ENCODE data around the gene RETREG3.
"Not testable (repeated sequence)": the region's sequence is repeated elsewhere in the genome, so short reads cannot be mapped to it uniquely, and the experiment has no call there.

The RETREG3 gene, protein sequence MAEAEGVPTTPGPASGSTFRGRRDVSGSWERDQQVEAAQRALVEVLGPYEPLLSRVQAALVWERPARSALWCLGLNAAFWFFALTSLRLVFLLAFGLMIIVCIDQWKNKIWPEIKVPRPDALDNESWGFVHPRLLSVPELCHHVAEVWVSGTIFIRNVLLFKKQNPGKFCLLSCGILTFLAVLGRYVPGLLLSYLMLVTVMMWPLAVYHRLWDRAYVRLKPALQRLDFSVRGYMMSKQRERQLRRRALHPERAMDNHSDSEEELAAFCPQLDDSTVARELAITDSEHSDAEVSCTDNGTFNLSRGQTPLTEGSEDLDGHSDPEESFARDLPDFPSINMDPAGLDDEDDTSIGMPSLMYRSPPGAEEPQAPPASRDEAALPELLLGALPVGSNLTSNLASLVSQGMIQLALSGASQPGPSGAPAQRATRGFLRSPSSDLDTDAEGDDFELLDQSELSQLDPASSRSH

GRCh38 chr17:42609182-42609813, at the start of gene RETREG3, which contains the start of gene TUBG1:
Gene RETREG3 (minus strand): TSS chr17:42609374. CDS start chr17:42609324, 50 bp downstream.
Gene TUBG1 (plus strand): TSS chr17:42609683. CDS start chr17:42609738, 55 bp downstream.
- DNase-seq (ENCODE audit: low read depth in 4 of 4, low spot score in 1 of 4): peak; percentile 94 to 99 (median 98)

GRCh38 chr17:42657824-42658588, 48.8 kb upstream of the RETREG3 start:
- DNase-seq (ENCODE audit: low read depth in 4 of 4, low spot score in 1 of 4): no peak

DNA sequence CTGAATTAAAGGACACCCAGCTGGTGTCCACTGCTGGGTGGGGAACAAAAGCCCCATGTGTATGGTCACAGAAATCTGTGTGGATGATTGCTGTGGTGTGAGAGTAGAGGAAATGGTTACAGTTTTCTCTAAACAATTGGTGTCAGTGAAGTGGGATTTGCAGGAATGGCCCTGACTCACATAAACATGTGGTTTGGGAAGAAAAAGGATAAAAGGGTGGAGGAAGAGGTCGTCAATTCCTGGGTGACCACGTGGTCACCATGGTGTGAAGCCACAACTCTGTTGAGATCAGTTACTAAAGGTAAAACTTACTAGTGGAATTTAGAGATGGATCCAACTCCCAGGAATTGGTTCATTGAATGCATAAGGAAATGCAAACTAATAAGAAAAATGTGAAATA, 46.4 kb upstream of the RETREG3 start:
- no peak for DNase-seq (ENCODE audit: low read depth in 4 of 4, low spot score in 1 of 4)

DNA sequence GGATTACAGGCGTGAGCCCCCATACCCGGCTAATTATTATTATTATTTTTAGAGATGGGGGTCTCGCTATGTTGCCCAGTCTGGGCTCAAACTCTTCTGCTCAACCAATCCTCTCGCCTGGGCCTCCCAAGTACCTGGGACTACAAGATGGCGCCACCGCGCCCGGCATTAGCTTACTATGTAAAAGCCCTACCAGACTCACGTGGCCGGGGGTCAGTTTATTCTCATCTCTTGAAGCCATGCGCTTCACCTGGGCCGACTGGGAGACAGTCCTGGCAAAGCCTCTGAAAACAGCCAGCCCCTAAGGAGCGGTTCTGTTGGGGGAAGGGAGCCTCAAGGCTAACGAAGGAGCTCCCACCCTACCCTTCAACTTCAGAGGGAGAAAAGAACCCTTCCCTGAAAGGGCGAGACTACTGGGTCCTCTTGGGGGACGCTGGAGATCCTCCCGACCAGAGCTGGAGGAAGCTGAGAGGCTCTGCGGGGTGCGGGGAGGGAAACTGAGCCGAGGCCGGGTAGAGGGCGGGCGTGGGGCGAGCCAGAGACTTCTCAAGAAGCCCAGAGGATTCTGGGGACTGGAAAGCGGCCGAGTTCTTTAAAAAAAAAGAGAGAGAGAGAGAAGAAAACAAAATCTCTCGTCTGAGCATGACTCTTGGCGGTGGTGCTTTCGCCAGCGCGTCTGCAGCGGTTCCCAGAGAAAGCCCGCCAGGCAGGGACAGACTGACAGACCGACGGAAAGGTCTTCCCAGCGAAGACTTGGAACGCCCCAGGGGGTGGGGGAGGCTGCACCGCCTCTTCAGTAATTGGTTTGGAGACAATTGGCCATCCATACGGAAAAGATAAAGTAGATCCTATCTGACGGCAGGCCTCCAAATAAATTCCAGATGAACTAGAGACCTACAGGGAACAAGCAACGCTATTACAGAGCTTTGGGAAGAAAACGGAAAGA, 44.3 kb upstream of the RETREG3 start:
- no peak for DNase-seq (ENCODE audit: low read depth in 4 of 4, low spot score in 1 of 4)

DNA sequence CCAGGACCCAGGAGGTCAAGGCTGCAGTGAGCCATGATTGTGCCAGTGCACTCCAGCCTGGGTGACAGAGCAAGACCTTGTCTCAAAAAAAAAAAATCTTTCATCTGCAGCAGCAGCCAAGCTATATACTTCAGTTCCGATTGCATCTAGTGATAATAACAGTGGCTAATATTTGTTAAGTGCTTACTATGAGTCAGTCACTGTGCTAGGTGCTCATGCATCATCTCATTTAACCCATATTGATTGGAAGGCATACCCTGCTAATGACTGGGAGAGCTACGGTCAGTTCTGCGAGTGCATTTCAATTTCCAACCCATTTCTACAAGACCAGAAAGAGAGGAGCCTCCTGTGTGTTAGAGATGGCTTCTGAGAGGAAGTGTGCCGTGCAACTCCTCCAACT, 42.2 kb upstream of the RETREG3 start:
- no peak for DNase-seq (ENCODE audit: low read depth in 4 of 4, low spot score in 1 of 4)

- DNase-seq (ENCODE audit: low read depth in 4 of 4, low spot score in 1 of 4): no peak
These were observed 38.6 kb upstream of the RETREG3 start for GRCh38 chr17:42647778-42648177.

DNA sequence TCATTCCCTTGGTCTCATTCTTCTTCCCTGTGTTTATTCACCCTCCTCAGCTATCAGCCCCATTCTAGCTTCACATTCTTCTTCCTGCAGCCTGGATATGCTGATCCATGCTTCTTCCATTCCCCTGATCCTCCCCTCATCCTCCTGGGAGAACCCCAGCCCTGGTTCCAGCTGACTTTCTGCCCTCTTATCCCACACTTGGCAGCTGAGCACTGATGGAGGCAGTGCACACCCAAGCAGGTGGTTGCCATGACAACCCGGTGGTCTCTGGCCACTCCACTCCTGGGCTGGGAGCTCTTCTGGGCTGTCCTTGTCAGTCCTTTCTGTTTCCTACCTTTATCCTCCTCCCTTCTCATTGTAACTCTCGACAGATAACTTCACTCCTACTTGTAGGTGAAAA, 33.2 kb upstream of the RETREG3 start:
- DNase-seq (ENCODE audit: low read depth in 4 of 4, low spot score in 1 of 4): no peak

- DNase-seq (ENCODE audit: low read depth in 4 of 4, low spot score in 1 of 4): no peak
These were observed 30.9 kb upstream of the RETREG3 start for GRCh38 chr17:42640121-42640520.

DNA sequence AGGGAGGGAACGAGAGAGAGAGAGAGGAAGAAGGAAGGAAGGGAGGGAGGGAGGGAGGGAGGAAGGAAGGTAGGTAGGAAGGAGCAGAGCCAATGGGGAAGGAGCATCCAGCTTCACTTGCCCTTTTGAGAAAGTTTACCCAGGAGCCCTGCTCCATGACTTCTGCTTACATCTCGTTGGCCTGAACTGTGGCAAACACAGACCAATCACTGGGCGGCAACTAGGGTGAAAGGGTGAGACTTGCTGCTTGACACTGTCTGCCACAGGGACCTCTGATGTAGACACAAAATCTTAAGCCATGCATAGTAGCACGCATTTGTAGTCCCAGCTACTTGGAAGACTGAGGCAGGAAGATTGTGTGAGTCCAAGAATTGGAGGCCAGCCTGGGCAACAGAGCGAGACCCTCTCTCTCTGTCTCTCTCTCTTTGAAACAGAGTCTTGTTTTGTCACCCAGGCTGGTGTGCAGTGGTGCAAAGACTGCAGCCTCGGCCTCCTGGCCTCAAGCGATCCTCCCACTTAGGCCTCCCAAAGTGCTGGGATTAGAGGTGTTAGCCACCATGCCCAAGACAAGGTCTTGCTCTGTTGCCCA, 30.4 kb upstream of the RETREG3 start:
- DNase-seq (ENCODE audit: low read depth in 4 of 4, low spot score in 1 of 4): no peak

DNA sequence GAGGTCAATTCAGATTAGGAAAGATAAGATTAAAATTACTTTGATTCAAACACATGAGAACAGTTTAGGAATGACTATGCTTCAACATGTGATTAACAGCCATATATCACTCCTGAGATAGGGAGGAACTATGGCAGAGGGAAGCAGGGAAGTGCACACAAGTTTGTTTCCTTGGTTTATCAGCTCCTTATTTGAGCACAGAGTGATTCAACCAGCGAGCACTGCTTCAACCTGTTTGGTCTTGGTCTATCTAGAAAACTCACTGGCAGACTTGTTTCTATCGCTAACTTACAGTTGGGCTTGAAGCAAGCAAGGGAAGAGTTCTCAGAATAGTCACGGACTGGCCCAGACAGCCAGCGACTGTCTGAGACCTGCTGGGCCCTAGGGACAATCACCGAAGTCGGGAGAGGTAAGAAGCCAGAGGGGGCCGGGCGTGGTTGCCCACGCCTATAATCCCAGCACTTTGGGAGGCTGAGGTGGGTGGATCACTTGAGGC, 23.8 kb upstream of the RETREG3 start:
- DNase-seq (ENCODE audit: low read depth in 4 of 4, low spot score in 1 of 4): no peak

DNA sequence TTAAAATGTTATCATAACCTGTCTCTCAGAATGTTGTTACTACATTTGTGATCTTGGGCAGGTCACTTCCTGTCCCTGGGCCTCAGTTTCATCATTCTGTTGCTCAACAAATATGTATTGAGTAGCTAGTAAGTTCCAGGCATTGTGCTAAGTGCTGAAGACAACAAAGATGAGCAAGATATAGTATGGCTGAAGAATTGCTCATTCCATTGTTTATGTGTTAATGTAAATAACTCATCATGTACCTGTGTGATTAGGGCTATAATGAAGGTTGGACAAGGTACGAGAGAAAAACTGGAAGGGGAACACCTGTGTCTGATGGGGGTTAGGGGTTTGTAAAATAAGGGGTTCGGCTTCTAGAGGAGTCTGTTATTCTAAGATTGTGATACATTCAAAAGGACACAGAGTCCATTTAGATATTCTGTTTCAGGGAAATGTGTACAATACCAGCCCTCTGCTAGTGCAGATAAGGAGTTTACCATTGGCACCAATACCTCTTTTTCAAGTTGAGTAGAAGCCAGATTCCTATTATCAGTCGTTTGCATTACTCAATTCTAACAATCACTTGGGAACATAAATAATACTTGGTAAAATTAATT, 20.3 kb upstream of the RETREG3 start:
- no peak for DNase-seq (ENCODE audit: low read depth in 4 of 4, low spot score in 1 of 4)

DNA sequence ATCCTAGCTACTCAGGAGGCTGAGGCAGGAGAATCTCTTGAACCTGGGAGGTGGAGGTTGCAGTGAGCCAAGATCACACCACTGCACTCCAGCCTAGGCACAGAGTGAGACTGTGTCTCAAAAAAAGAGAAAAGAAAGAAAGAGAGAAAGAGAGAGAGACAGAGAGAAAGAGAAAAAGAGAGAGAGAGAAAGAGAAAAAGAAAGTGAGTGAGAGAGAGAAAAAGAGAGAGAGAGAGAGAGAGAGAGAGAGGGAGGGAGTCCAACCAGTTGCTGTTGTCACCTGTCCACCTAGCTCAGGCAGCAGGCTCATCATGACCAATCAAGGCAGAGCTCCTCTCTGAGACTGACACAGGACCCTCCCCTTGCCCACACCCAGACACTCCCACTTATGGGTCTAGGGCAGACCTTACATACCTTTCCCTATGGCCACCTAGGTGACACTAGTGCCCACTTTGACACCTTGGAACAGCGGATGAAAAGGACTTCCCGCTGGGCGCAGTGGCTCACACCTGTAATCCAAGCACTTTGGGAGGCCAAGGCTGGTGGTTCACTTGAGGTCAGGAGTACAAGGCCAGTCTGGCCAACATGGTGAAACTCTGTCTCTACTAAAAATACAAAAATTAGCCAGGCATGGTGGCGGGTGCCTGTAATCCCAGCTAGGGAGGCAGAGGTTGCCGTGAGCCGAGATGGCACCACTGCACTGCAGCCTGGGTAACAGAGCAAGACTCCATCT, 18.0 kb upstream of the RETREG3 start:
- not testable (repeated sequence) for DNase-seq (ENCODE audit: low read depth in 4 of 4, low spot score in 1 of 4)

DNA sequence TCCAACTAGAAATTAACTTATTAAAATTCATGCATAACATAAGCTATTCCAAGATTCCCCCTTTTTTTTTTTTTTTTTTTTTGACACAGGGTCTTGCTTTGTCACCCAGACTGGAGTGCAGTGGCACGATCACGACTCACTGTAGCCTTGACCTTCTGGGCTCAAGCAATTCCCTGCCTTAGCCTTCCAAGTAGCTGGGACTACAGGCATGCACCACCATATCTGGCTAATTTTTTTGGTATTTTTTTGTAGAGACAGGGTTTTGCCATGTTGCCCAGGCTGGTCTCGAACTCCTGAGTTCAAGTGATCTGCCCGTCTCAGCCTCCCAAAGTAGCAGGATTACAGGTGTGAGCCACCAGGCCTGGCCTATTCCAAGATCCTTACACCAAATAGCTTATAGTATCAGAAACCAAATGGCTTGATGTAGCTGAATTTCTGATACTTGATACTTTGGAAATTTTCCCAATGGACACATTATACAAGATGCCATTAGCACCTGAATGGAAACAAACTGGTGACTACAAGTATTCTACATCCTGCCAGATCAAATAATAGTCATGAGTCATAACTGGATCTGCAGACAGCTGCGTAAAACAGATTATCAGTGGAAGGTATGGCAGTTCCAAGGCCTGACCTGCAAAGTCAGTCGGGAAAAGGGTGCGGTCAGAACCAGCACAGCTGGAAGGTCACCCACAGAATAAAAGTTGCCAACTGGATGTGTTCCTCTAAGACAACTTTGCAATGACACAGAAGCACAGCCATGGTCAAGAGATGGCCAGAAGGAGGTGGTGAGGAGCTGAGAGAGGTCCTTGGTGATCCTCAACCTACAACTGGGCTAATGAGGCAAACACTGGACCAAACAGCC, 14.8 kb upstream of the RETREG3 start:
- no peak for DNase-seq (ENCODE audit: low read depth in 4 of 4, low spot score in 1 of 4)

DNA sequence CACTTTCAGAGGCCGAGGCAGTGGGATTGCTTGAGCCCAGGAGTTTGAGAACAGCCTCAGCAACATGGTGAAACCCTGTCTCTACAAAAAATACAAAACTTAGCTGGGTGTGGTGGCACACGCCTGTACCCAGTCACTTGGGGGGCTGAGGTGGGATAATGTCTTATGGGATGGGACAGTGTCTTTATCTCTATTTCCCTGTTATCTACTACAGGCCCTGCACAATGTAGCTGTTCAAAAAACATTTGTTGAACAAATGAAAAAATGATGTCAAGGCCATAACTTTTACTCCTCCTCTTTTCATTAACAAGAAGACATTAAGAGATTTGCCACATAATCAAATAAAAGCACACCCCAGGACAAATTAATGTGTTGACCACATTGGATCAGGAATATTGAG, 14.1 kb upstream of the RETREG3 start:
- no peak for DNase-seq (ENCODE audit: low read depth in 4 of 4, low spot score in 1 of 4)

DNA sequence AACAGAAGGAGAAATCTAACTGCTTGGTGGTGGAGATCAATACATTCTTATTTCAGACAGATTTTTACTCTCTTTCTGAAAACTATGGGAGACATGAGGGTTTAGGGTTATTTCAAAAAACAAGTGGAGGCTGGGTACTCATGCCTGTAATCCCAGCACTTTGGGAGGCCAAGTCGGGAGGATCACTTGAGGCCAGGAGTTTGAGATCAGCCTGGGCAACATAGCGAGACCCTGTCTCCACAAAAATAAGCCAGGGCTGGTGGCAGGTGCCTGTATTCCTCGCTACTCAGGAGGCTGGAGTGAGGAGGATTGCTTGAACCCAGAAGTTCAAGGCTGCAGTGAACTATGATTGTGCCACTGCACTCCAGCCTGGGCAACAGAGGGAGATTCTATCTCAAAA, 12.8 kb upstream of the RETREG3 start:
- DNase-seq (ENCODE audit: low read depth in 4 of 4, low spot score in 1 of 4): not testable (repeated sequence)

DNA sequence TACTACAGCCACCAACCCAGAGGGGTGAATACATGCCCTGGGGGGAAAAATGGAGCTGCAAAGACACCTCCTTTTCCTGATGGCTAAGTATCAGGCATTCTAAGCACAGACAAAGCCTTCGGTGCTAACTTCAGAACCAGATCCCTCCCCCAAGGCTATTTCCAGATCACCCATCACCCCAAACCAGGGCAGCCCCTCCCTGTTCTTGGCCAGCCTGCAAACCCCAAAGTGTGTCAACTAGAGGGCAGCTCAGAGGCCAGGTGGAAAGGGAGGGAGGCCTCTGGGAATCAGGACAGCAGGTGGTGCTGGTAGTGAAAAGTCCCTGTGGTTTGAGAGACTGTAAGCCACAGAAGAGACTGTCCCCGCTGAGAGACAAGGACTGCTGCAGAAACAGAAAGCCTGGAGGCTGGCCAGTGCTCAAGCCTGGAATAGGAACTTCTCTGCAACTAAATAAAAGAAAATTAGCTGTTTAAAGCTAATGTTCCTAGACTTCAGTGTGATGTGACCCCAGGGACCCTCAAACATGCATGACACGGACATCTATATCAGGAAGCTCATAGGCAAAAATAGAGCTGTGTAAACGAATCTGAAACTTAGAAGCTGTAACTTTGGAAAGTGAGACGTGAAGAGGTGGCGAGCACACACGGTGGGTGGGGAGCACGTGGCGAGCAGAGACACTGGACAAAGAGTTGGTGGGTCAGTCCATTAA, 9.4 kb upstream of the RETREG3 start:
- DNase-seq (ENCODE audit: low read depth in 4 of 4, low spot score in 1 of 4): no peak

- no peak for DNase-seq (ENCODE audit: low read depth in 4 of 4, low spot score in 1 of 4)
These were observed 8.8 kb upstream of the RETREG3 start for GRCh38 chr17:42617956-42618431.

Measured in stimulated activated CD4-positive, alpha-beta T cell treated with anti-CD3 and anti-CD28 coated beads, Interleukin-1b, Interleukin-23, amount 100 ng/mL, for 24 hours (primary cell).